Measurements from ENCODE around the gene GRM8.

DNA sequence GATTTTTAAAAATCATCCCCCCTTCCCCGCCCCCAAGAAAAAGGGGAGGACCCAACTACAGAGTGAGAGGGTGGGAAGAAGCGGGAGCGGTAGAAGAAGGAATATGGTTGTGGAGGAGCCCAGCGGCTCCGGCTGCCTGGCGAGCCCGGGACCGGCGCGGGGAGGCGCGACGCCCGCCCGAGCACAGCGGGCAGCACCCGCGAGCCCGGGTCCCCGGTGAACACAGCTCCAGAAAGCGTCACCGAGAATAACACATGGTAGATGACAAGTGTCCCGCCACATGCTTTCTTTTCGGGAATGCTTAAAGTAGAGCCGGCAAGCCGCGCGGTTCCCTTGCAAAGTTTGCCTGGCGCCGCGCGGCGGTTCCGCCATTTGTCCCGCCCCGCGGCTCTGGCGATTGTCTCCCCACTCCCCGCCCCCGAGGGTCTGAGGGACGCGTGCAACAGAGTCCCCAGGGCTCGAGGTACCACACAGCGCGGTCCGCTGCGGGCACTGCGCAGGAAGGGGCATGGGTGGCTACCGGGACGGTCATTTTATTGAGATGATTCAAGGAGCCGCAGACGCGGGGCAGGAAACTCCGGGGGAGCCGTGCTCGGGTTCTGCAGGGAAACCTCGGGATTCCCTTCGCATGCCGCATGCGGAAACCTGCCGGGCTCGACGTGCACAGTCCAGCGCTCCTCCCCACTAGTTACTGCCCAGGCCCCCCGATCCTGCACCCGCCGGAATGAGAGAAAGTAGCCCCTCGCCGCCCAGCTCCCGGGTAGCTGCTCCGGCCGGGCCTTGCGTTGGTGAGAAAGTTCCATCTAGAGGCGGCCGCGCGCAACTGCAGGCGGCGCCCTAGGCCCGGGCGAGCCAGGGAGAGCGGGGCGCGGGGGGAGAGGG, 781 bp upstream of the GRM8 start:
- TF ChIP-seq, protein P1, sequence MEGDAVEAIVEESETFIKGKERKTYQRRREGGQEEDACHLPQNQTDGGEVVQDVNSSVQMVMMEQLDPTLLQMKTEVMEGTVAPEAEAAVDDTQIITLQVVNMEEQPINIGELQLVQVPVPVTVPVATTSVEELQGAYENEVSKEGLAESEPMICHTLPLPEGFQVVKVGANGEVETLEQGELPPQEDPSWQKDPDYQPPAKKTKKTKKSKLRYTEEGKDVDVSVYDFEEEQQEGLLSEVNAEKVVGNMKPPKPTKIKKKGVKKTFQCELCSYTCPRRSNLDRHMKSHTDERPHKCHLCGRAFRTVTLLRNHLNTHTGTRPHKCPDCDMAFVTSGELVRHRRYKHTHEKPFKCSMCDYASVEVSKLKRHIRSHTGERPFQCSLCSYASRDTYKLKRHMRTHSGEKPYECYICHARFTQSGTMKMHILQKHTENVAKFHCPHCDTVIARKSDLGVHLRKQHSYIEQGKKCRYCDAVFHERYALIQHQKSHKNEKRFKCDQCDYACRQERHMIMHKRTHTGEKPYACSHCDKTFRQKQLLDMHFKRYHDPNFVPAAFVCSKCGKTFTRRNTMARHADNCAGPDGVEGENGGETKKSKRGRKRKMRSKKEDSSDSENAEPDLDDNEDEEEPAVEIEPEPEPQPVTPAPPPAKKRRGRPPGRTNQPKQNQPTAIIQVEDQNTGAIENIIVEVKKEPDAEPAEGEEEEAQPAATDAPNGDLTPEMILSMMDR (IDR thresholded peaks at IDR 0.05) = peak; percentile 63 to 95 (median 78)
- TF ChIP-seq POLR2A (IDR thresholded peaks at IDR 0.05) = no peak
